ENCODE measurements around the gene MYO1C.

DNA sequence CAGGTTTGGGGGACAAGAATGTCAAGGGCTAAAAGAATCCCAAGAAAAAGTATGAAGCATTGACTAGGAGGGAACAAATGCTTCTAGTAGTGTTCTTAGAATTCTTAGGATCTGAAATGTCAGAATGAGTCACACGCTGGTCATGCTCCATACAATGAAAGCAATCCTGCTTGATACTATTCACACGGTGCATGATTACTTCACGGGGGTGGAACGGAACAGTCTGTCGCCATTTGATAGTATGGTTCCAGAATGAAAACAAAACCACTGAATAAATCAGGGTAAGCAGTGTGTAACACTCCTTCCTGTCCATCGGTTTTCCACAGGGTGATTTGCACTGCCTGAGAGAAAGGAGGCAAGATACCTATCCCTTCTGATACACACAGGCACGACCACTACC, 69.6 kb downstream of the MYO1C start:
- TF ChIP-seq RAD21 (conservative IDR thresholded peaks at IDR 0.05) = no peak
- TF ChIP-seq CTCF (IDR thresholded peaks at IDR 0.05; ENCODE audit: poor library complexity, severe bottlenecking) = no peak
- no peak for TF ChIP-seq EZH2 (IDR thresholded peaks at IDR 0.05; ENCODE audit: borderline replicate concordance, insufficient read depth, low read length, poor library complexity, severe bottlenecking)
- no peak for TF ChIP-seq TAF1 (IDR thresholded peaks at IDR 0.05; ENCODE audit: low read depth)
- TF ChIP-seq EP300 (conservative IDR thresholded peaks at IDR 0.05; ENCODE audit: poor library complexity, severe bottlenecking) = no peak

All from neural cell (in vitro differentiated cells).